Naive thymus-derived CD4-positive, alpha-beta T cell (primary cell): ENCODE data around the gene LAMB1. TPM values are rescaled to one million over a fixed set of nuclear protein-coding genes. Genes with fewer than 3 reads are reported as not detected.
"Not testable (repeated sequence)": the region's sequence is repeated elsewhere in the genome, so short reads cannot be mapped to it uniquely, and the experiment has no call there.

ENCODE experiments used
- ATAC-seq: fragments of 150-1000 bp; cut with Tn5 transposase; 2 replicates; pipeline ENCODE4 v1.10.0; 2021; ENCODE audit warnings: mild to moderate bottlenecking, moderate library complexity
- CTCF ChIA-PET: fragments of 350-600 bp; sonication (Branson Sonifier 250); formaldehyde crosslinking; loops from one replicate; lab custom pipeline; 2021; ENCODE audit warnings: antibody characterized with exemption; lab: Charles Lee
- POLR2A ChIA-PET: fragments of 350-600 bp; sonication (Branson Sonifier 250); formaldehyde crosslinking; loops from one replicate; lab custom pipeline; 2021; ENCODE audit warnings: antibody characterized with exemption, inconsistent platforms; lab: Charles Lee
- DNase-seq, 9 donors: peaks; one replicate each; pipeline versions ENCODE4 v3.0.0 to v3.0.0-alpha.2; 2020 to 2022; ENCODE audit warnings: mixed read lengths in 1 of 9
- H3K27ac ChIP-seq: one replicate; pipeline ENCODE4 v1.7.0; 2013; ENCODE audit warnings: mild to moderate bottlenecking, low read depth, low read length, moderate library complexity
- H3K27me3 ChIP-seq, 2 donors: one replicate each; pipeline ENCODE4 v1.7.0; 2013; ENCODE audit warnings: low read length in 2 of 2, mild to moderate bottlenecking in 2 of 2, moderate library complexity in 2 of 2; ENCODE audit not compliant: control insufficient read depth in 2 of 2, insufficient read depth in 2 of 2
- H3K36me3 ChIP-seq, 3 experiments: 1 replicate in 2 of 3; 2 replicates in 1 of 3; pipeline ENCODE4 v1.7.0; 2013; ENCODE audit warnings: low read length in 3 of 3, mild to moderate bottlenecking in 3 of 3, moderate library complexity in 1 of 3; ENCODE audit not compliant: insufficient read depth in 3 of 3, control insufficient read depth in 2 of 3
- H3K4me1 ChIP-seq, 2 donors: one replicate each; pipeline ENCODE4 v1.7.0; 2013; ENCODE audit warnings: low read length in 2 of 2, mild to moderate bottlenecking in 2 of 2, moderate library complexity in 1 of 2; ENCODE audit not compliant: control insufficient read depth in 2 of 2, insufficient read depth in 2 of 2
- H3K4me3 ChIP-seq: 2 replicates; pipeline ENCODE4 v1.7.0; 2013; ENCODE audit warnings: mild to moderate bottlenecking, low read length
- H3K9me3 ChIP-seq, 3 experiments: 1 replicate in 2 of 3; 2 replicates in 1 of 3; pipeline ENCODE4 v1.7.0; 2013; ENCODE audit warnings: low read length in 3 of 3; ENCODE audit not compliant: control insufficient read depth in 2 of 3
- H3K27ac Mint-ChIP-seq, 9 donors: one replicate each; pipeline ENCODE4 v1.8.0; 2020 to 2022; ENCODE audit warnings: mixed read lengths in 9 of 9, mild to moderate bottlenecking in 8 of 9, moderate library complexity in 5 of 9, inconsistent platforms in 2 of 9
- H3K27me3 Mint-ChIP-seq, 5 donors: one replicate each; pipeline ENCODE4 v1.8.0; 2021 to 2022; ENCODE audit warnings: mixed read lengths in 5 of 5, mild to moderate bottlenecking in 1 of 5
- H3K36me3 Mint-ChIP-seq, 5 donors: one replicate each; pipeline ENCODE4 v1.8.0; 2020 to 2022; ENCODE audit warnings: mixed read lengths in 5 of 5, mild to moderate bottlenecking in 3 of 5, inconsistent platforms in 1 of 5
- H3K4me1 Mint-ChIP-seq, 7 donors: one replicate each; pipeline ENCODE4 v1.8.0; 2020 to 2022; ENCODE audit warnings: mixed read lengths in 7 of 7, mild to moderate bottlenecking in 3 of 7, inconsistent platforms in 1 of 7
- H3K4me3 Mint-ChIP-seq, 10 donors: one replicate each; pipeline ENCODE4 v1.8.0; 2020 to 2022; ENCODE audit warnings: mild to moderate bottlenecking in 10 of 10, mixed read lengths in 10 of 10, moderate library complexity in 6 of 10, inconsistent platforms in 2 of 10
- H3K9me3 Mint-ChIP-seq, 11 donors: one replicate each; pipeline ENCODE4 v1.8.0; 2020 to 2022; ENCODE audit warnings: mixed read lengths in 11 of 11, mild to moderate bottlenecking in 4 of 11, inconsistent platforms in 1 of 11, moderate library complexity in 1 of 11
- intact Hi-C, 2 donors: fragments of 100-400 bp; cut with micrococcal nuclease; formaldehyde crosslinking; loops; one replicate each; pipeline ENCODE4 v1.15.1; 2023
- polyA plus RNA-seq, 2 donors: library from polyadenylated mRNA; unstranded; fragments of 300-500 nt; fragmentation: Illumina TruSeq; gene quantifications; one replicate each; pipeline ENCODE4 v1.2.3, GENCODE V29; 2021
- total RNA-seq, 6 experiments: library from RNA in 5 of 6; stranded (reverse) in 5 of 6; gene quantifications; 1 replicate in 5 of 6; 2 replicates in 1 of 6; pipeline ENCODE4 v1.2.3 and lab custom pipeline; 2021 to 2026

LAMB1 gene
- total and polyA plus RNA-seq, 7 experiments from 2014 or later, result 0.65 to 0.82 TPM; not detected in 5

DNA sequence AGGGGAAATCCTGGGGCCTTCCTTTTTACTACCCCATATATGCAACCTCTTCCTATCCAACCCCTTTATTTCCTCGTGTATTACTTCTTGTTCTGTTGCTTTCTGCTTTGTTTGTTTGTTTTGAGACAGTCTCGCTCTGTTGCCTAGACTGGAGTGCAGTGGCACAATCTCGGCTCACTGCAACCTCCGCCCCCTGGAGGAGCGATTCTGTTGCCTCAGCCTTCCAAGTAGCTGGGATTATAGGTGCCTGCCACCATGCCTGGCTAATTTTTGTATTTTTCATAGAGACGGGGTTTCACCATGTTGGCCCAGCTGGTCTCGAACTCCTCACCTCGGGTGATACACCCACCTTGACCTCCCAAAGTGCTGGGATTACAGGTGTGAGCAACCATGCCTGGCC, 30.3 kb upstream of the LAMB1 start:
- H3K27ac Mint-ChIP-seq, intact Hi-C loops, ATAC-seq, POLR2A ChIA-PET, H3K9me3 Mint-ChIP-seq, H3K36me3 Mint-ChIP-seq, H3K4me3 Mint-ChIP-seq, H3K9me3 ChIP-seq, H3K27ac ChIP-seq, H3K4me1 Mint-ChIP-seq, H3K4me3 ChIP-seq, H3K36me3 ChIP-seq, H3K4me1 ChIP-seq, DNase-seq, CTCF ChIA-PET, H3K27me3 ChIP-seq: not testable (repeated sequence)
- peaks cover under 1 to 11% (median 6%) of the 10 kb centered on the region in 5 donors for H3K27me3 Mint-ChIP-seq

DNA sequence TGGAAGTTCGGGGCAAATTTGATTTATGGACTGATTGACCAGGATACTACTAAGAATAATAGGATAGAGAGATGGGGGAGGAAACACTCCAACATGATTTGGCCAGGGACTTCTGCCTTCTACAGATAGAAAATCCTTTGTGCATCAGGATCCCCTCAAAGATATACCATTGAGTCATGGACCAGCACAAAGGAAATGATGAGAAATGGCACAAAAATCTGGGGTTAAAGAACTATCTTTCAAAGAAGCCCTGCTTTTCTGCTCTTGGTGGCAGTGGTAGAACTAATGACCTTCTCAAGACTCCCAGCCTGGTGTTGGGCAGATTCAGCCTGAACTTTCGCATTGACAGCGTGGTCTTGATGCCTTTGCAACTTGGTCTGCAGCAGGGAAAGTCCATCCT, 27.6 kb upstream of the LAMB1 start:
- Histone ChIP-seq H3K9me3 (no peaks in the 10 kb centered on the region), H3K27ac (no peak overlapping the region), H3K4me3 (no peak overlapping the region), H3K27me3 (no peaks in the 10 kb centered on the region), H3K36me3 (no peaks in the 10 kb centered on the region), H3K4me1 (no peaks in the 10 kb centered on the region)
- Mint-ChIP-seq H3K36me3 (no peaks in the 10 kb centered on the region), H3K9me3 (no peaks in the 10 kb centered on the region), H3K4me3 (no peak overlapping the region), H3K4me1 (no peaks in the 10 kb centered on the region), H3K27me3 (peaks cover 0 to 16% (median 9%) of the 10 kb centered on the region in 5 donors), H3K27ac (no peak overlapping the region)
- ATAC-seq, result no peak
- CTCF ChIA-PET, result interaction anchor here (0.6 kb wide), 1 partner anchor 18 kb away, joined by 3 read pairs; no protein-coding TSS in a partner anchor
- intact Hi-C loops, result no loop called here
- DNase-seq, result no peak
- POLR2A ChIA-PET, result no interaction called here

DNA sequence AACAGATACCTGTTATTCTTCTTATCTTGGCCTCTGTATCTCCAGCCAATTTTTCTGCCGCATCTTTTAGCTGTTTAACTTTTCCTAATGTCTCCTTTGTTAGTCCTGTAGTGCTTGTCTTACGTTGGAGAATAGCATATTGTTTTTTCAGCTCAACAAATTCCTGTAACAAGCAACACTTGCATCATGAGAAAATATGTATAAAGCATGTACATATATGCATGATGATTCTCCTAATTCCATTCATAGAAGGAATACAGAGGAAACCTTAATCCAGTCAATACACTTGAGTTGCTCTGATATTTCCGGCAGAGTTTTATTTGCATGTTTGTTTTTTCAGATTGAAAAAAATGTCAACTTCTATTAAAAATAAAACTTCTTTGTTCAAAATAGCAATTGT, 26.1 kb upstream of the LAMB1 start:
- CTCF ChIA-PET, result no interaction called here
- intact Hi-C loops, result no loop called here
- ATAC-seq (no peak), DNase-seq (no peak)
- no peaks in the 10 kb centered on the region for H3K36me3 Mint-ChIP-seq
- Histone ChIP-seq H3K4me1 (no peaks in the 10 kb centered on the region), H3K27ac (no peak overlapping the region), H3K27me3 (no peaks in the 10 kb centered on the region), H3K36me3 (no peaks in the 10 kb centered on the region), H3K9me3 (no peaks in the 10 kb centered on the region), H3K4me3 (no peak overlapping the region)
- peaks cover 0 to 19% (median 13%) of the 10 kb centered on the region in 5 donors for H3K27me3 Mint-ChIP-seq
- POLR2A ChIA-PET, result no interaction called here
- H3K4me3 Mint-ChIP-seq, result no peak overlapping the region
- H3K27ac Mint-ChIP-seq, result no peak overlapping the region
- H3K4me1 Mint-ChIP-seq, result no peaks in the 10 kb centered on the region
- H3K9me3 Mint-ChIP-seq, result no peaks in the 10 kb centered on the region

DNA sequence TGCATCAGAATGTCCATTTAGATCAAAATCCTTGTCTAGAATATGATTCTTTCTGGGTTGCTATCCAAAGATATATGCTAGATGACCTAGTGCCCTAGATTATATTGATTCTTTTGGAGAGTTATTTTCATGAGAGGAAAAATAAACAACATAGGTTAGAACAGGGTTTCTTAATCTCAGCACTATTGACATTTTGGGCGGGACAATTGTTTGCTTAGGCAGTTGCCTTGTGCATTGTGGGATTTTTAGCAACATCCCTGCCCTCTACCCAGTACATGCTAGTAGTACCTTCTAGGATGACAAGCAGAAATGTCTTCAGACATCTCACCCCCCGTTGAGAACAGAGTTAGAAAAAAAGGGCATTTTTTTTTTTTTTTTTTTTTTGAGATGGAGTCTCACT, 25.1 kb upstream of the LAMB1 start:
- no peak overlapping the region for H3K27ac ChIP-seq
- H3K36me3 ChIP-seq, result no peaks in the 10 kb centered on the region
- no peak for DNase-seq
- H3K4me1 ChIP-seq, result no peaks in the 10 kb centered on the region
- Mint-ChIP-seq H3K4me1 (no peaks in the 10 kb centered on the region), H3K4me3 (no peak overlapping the region), H3K27me3 (peaks cover 0 to 24% (median 13%) of the 10 kb centered on the region in 5 donors), H3K36me3 (no peaks in the 10 kb centered on the region), H3K9me3 (no peaks in the 10 kb centered on the region), H3K27ac (no peak overlapping the region)
- ChIA-PET POLR2A (no interaction called here), CTCF (no interaction called here)
- no peaks in the 10 kb centered on the region for H3K27me3 ChIP-seq
- intact Hi-C loops, result no loop called here
- H3K9me3 ChIP-seq, result no peaks in the 10 kb centered on the region
- no peak for ATAC-seq
- H3K4me3 ChIP-seq, result no peak overlapping the region

DNA sequence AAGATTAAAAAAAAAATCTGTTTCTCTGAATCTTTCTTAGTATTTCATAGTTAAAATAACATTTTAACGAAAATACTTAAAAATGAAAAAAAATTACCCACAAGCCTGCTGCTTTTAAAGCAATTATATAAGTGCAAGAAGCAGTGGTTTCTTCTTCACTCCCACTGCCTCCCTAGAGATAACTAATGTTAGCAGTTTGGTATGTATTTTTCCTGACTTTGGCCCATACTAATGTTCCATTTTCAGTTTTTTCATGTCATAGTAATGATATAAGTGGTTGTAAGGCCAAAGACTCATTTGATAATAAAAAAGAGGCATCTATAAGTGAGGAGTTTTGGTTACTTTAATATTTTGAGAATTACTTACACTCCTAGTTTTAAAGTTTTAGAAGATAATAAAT, 24.3 kb upstream of the LAMB1 start:
- Histone ChIP-seq H3K27me3 (no peaks in the 10 kb centered on the region), H3K27ac (no peak overlapping the region), H3K4me1 (no peaks in the 10 kb centered on the region), H3K9me3 (no peaks in the 10 kb centered on the region), H3K36me3 (no peaks in the 10 kb centered on the region), H3K4me3 (no peak overlapping the region)
- Mint-ChIP-seq H3K36me3 (no peaks in the 10 kb centered on the region), H3K27me3 (peaks cover 0 to 28% (median 13%) of the 10 kb centered on the region in 5 donors), H3K9me3 (no peaks in the 10 kb centered on the region), H3K4me1 (no peaks in the 10 kb centered on the region), H3K4me3 (no peak overlapping the region), H3K27ac (no peak overlapping the region)
- no peak for DNase-seq
- CTCF ChIA-PET, result no interaction called here
- no peak for ATAC-seq
- intact Hi-C loops, result no loop called here
- POLR2A ChIA-PET, result no interaction called here

DNA sequence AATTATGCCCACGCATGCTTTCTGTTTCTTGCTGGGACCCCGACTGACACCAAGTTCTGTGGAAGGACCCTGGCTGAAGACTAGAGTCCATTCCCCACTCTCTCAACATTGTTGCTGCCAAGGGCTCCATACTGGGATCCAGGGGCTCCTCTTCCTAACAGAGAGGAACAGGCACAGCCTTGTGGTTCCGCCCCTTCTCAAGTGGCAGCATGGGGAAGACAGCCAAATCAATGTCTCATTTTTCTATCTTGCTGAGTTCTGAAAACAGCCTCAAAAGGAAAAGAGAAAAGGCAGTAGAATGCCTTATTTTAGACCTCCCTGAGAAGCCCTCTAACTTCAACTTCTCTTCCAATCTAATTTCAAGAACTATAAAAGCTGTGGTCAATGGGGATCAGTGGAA, 23.7 kb upstream of the LAMB1 start:
- Mint-ChIP-seq H3K4me1 (no peaks in the 10 kb centered on the region), H3K27ac (no peak overlapping the region)
- ATAC-seq, result no peak

DNA sequence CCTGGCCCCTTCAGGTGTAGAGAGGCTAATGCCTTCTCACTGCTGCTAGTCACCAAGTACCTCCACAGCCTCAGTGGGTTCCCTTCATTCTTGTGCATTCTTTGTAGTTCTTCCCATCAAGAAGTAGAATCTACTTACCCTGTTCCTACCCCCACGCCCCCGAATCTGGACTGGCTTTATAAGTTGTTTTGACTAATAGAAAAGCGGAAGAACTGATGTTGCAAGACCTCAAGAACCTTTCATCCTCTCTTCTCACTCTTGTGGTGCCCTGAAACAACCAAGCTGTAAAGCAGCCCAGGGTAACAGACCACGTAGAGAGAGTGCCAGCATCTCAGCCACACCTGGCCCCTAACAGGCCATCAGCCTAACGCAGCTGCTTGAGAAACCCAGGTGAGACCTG, 23.2 kb upstream of the LAMB1 start:
- Mint-ChIP-seq H3K27ac (peak overlapping the region in 1 of 9 donors; percentile 22), H3K36me3 (no peaks in the 10 kb centered on the region), H3K9me3 (no peaks in the 10 kb centered on the region), H3K27me3 (peaks cover 0 to 30% (median 15%) of the 10 kb centered on the region in 5 donors), H3K4me3 (no peak overlapping the region), H3K4me1 (no peaks in the 10 kb centered on the region)
- CTCF ChIA-PET, result no interaction called here
- ATAC-seq, result no peak
- no peaks in the 10 kb centered on the region for H3K27me3 ChIP-seq
- no peak overlapping the region for H3K4me3 ChIP-seq
- H3K27ac ChIP-seq, result no peak overlapping the region
- H3K4me1 ChIP-seq, result no peaks in the 10 kb centered on the region
- no peak for DNase-seq
- intact Hi-C loops, result no loop called here
- POLR2A ChIA-PET, result no interaction called here
- H3K9me3 ChIP-seq, result no peaks in the 10 kb centered on the region
- H3K36me3 ChIP-seq, result no peaks in the 10 kb centered on the region

More for the DNA sequence above, 23.7 kb upstream of the LAMB1 start:
- peaks cover 0 to 32% (median 13%) of the 10 kb centered on the region in 5 donors for H3K27me3 Mint-ChIP-seq
- CTCF ChIA-PET, result no interaction called here
- no peak overlapping the region for H3K27ac ChIP-seq
- no peak overlapping the region for H3K4me3 Mint-ChIP-seq
- DNase-seq, result no peak
- no peaks in the 10 kb centered on the region for H3K4me1 ChIP-seq
- POLR2A ChIA-PET, result no interaction called here
- no peaks in the 10 kb centered on the region for H3K9me3 ChIP-seq
- H3K4me3 ChIP-seq, result no peak overlapping the region
- no peaks in the 10 kb centered on the region for H3K36me3 ChIP-seq
- H3K36me3 Mint-ChIP-seq, result no peaks in the 10 kb centered on the region
- H3K27me3 ChIP-seq, result no peaks in the 10 kb centered on the region
- H3K9me3 Mint-ChIP-seq, result no peaks in the 10 kb centered on the region
- intact Hi-C loops, result no loop called here
